C4-2B (cell line): ENCODE results near the gene AGMAT.

Source experiments
- H3K27ac ChIP-seq: fragments of 450-650 bp; 2 replicates; pipeline ENCODE4 v1.5.1; 2017
- ZFX ChIP-seq: fragments of 450-650 bp; IDR thresholded peaks from 2 replicates; pipeline ENCODE4 v1.6.1; 2017
- TF ChIP-seq, protein P1 (sequence below): fragments of 450-650 bp; conservative IDR thresholded peaks from 2 replicates; pipeline ENCODE4 v1.5.1; 2017; ENCODE audit warnings: mild to moderate bottlenecking

Gene AGMAT

DNA sequence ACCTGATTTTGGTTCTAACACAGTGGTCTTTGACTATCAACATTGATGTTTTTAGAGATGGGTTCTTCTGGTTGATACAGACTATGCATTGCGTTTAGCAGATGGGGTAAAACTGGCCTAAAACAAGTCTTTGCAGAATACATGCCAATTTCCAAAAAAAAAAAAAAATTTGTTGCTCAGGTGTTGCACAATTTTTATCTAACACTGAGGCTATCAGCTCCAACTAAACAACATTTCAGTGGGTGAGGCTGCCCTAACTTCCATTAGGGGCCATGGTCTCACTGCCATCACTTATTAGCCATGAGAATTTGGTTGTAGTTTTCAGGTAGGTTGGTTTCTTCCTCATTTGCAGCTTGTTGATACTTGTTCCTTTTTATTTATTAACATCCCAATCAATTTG, 14.0 kb downstream of the AGMAT start:
- TF ChIP-seq, protein P1, sequence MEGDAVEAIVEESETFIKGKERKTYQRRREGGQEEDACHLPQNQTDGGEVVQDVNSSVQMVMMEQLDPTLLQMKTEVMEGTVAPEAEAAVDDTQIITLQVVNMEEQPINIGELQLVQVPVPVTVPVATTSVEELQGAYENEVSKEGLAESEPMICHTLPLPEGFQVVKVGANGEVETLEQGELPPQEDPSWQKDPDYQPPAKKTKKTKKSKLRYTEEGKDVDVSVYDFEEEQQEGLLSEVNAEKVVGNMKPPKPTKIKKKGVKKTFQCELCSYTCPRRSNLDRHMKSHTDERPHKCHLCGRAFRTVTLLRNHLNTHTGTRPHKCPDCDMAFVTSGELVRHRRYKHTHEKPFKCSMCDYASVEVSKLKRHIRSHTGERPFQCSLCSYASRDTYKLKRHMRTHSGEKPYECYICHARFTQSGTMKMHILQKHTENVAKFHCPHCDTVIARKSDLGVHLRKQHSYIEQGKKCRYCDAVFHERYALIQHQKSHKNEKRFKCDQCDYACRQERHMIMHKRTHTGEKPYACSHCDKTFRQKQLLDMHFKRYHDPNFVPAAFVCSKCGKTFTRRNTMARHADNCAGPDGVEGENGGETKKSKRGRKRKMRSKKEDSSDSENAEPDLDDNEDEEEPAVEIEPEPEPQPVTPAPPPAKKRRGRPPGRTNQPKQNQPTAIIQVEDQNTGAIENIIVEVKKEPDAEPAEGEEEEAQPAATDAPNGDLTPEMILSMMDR = no peak
- H3K27ac ChIP-seq = no peak overlapping the region

DNA sequence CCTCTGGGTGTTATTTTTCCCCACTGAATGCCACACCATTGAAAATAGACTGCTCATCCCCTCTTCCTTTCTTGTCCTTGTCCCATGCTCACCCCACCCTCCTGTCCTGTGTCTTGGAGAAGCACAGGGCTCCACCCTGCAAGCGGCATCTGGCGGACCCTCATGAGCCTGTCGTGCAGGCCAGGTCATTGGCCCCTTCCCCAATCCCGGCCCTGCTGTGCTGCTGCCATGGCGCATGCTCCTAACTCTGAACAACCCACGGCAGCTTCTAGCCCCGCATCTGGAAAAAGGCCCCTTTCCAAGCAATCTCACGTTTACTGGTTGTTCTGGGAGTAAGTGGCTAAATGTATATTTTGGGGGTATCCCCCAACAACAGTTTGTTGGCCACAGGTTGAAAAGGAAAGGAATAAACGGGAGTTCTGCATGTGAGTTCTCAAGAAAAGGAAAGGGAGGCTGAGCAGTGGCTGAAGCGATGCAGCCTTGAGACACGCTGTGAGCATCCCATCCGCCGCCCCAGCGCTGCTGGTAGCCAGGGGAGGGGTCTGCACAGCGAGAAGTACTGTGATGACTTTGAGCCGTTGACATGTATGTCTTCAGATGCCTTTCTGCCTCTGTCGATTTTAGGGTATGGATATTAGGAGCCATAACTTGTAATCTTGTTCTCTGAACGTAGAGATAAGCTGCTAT, 16.3 kb downstream of the AGMAT start:
- no peak for TF ChIP-seq ZFX
- TF ChIP-seq, protein P1 = no peak
- H3K27ac ChIP-seq = no peak overlapping the region

DNA sequence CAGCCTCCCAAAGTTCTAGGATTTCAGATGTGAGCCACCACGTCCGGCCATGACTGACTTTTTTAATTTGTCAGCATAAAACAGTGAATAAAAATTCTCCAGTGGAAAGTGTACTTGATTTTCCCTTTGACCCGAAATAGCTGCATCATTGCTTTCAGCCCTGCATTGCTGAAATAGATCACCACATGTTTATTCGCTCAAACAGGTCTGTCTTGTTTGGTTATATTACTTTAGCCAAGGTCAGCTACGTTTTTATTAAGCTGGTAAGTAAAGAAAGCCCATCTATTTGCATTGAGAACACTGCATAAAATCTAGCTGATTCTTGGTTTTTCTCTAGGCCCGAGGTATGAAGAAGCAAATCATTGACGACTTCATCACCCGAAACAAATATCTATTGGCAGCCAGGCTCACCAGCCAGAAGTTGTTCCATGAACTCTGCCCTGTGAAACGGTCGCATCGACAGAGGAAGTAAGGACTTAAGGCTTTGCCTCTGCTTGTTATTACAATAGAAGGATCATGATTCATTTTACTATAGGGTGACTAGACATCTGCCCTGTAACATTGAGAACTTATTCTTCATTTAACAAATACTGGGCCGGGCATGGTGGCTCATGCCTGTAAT, 25.6 kb downstream of the AGMAT start:
- H3K27ac ChIP-seq = peak overlapping the region; percentile 93

DNA sequence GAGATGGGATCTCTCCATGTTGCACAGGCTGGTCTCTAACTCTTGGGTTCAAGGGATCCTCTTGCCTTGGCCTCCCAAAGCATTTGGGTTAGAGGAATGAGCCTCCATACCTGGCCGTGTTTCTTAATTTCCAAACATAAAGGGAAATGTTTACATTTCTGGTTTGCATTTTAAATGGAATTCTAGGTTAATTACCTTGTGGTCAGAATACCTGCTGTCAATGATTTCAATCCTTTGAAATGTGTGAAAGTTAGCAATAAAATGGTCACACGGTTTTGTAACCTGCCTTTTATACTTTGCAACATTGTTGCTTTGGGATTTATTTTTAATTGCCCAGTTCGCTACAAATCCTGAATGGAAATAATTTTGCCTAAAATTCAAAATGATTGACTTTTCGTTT, 26.3 kb downstream of the AGMAT start:
- TF ChIP-seq, protein P1 = no peak
- TF ChIP-seq ZFX = no peak
- peak overlapping the region; percentile 93 for H3K27ac ChIP-seq

More for the DNA sequence above, 25.6 kb downstream of the AGMAT start:
- TF ChIP-seq, protein P1 = no peak
- TF ChIP-seq ZFX = no peak

DNA sequence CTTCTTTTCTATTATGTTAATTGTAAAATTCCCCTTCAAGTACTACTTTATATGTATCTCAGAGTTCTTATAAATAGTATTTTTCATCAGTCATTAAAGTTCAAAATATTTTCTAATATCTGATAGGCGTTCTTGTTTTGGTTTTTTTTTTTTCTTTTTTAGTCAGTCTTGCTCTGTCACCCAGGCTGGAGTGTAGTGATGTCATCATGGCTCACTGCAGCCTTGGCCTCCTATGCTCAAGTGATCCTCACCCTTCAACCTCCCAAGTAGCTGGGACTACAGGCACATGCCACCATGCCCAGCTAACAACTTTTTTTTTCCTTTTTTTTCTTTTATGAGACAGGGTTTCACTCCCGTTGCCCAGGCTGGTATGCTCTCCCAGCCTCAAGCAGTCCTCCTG, 27.3 kb downstream of the AGMAT start:
- H3K27ac ChIP-seq = peak overlapping the region; percentile 93; the same call in 1 of the 2 replicates

DNA sequence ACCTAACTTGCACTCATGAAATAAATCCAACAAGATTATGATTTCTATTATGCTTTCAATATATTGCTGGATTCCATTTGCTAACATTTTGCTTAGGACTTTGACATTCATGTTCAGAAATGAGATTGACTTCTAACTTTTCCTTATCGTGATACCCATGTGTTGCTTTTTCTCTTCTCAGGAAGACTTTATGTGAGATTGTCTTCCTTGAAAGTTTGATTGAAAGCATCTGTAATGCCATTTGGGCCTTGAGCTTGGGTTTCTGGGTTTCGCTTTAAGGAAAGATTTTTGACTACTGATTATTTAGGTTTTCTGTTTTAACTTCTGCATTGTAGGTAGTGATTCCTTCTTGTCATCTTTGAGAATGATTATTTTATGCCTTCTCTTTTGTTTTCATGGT, 27.8 kb downstream of the AGMAT start:
- no peak overlapping the region for H3K27ac ChIP-seq
- TF ChIP-seq, protein P1 = no peak

More for the DNA sequence above, 27.3 kb downstream of the AGMAT start:
- TF ChIP-seq ZFX = no peak
- TF ChIP-seq, protein P1 = no peak

DNA sequence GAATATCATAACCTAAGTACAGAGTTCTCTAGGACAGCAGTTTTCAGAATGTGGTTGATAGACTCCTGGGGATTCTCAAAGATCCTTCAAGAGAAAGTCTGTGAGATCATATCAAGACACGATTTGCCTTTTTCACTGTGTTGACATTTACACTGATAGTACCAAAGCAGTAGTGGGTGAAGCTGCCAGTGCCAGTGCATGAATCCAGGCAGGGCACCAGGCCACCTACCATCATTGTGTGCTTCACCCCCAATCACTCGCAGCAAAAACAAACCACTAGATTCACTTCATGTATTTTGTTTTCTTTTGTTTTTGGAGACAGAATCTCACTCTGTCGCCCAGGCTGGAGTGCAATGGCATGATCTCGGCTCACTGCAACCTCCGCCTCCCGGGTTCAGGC, 34.3 kb downstream of the AGMAT start:
- H3K27ac ChIP-seq = no peak overlapping the region
- TF ChIP-seq ZFX = no peak
- TF ChIP-seq, protein P1 = no peak
